ENCODE measurements around the gene STN1.

DNA sequence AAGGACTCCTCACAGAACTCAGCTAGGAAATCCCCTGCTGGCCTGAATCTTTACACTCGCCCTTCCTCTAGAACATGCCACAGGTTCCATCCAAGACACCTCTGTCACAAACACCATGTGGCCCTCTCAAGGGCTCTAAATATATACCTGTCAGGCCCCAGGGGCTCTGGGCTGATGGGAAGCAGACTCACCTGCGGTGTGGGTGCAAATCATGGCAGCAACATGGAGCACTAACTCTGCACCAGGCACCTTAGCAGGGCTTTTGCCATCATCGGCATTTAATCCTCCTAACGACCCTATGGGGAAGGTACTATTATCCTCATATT, 80.0 kb downstream of the STN1 start:
- TF ChIP-seq, protein P1, sequence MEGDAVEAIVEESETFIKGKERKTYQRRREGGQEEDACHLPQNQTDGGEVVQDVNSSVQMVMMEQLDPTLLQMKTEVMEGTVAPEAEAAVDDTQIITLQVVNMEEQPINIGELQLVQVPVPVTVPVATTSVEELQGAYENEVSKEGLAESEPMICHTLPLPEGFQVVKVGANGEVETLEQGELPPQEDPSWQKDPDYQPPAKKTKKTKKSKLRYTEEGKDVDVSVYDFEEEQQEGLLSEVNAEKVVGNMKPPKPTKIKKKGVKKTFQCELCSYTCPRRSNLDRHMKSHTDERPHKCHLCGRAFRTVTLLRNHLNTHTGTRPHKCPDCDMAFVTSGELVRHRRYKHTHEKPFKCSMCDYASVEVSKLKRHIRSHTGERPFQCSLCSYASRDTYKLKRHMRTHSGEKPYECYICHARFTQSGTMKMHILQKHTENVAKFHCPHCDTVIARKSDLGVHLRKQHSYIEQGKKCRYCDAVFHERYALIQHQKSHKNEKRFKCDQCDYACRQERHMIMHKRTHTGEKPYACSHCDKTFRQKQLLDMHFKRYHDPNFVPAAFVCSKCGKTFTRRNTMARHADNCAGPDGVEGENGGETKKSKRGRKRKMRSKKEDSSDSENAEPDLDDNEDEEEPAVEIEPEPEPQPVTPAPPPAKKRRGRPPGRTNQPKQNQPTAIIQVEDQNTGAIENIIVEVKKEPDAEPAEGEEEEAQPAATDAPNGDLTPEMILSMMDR (IDR thresholded peaks at IDR 0.05): no peak
- no peak for TF ChIP-seq POLR2A (IDR thresholded peaks at IDR 0.05)
